H1 (cell line): Measurements from ENCODE around the gene GRHL3. TPM values are rescaled to one million over a fixed set of nuclear protein-coding genes. Genes with fewer than 3 reads are reported as not detected.

Experiments used
- CTCF ChIA-PET: fragments of 300-600 bp; sonication (Branson Sonifier 250); formaldehyde crosslinking; loops from one replicate; lab custom pipeline; 2021; ENCODE audit not compliant: partially characterized antibody; lab: Charles Lee
- POLR2A ChIA-PET: fragments of 300-600 bp; sonication (Branson Sonifier 250); formaldehyde crosslinking; loops from one replicate; lab custom pipeline; 2021; ENCODE audit warnings: inconsistent platforms; ENCODE audit not compliant: partially characterized antibody; lab: Charles Lee
- DNase-seq, 2 experiments: peaks; one replicate each; pipeline versions ENCODE4 v3.0.0 to v3.0.0-alpha.2; 2010 to 2022; ENCODE audit warnings: low spot score in 2 of 2, low read depth in 1 of 2, mixed read lengths in 1 of 2
- FAIRE-seq: peaks from 2 replicates; lab custom pipeline; 2011; peaks lifted over from hg19 to GRCh38; lab: Jason Lieb, UNC
- H2AFZ ChIP-seq: 2 replicates; pipeline ENCODE4 v1.8.1; 2012; ENCODE audit warnings: low read length, inconsistent platforms
- H2AK5ac ChIP-seq: 2 replicates; pipeline ENCODE4 v1.6.1; 2013; ENCODE audit warnings: low read depth, low read length
- H2BK120ac ChIP-seq: replicated peaks from 2 replicates; pipeline ENCODE3; 2013; ENCODE audit warnings: low read depth, low read length, inconsistent platforms
- H2BK12ac ChIP-seq: 2 replicates; pipeline ENCODE4 v1.6.1; 2013; ENCODE audit warnings: low read depth, low read length
- H2BK15ac ChIP-seq: 2 replicates; pipeline ENCODE4 v1.6.1; 2013; ENCODE audit warnings: low read length
- H2BK20ac ChIP-seq: 2 replicates; pipeline ENCODE4 v1.6.1; 2013; ENCODE audit warnings: low read length
- H2BK5ac ChIP-seq: 2 replicates; pipeline ENCODE4 v1.6.1; 2013; ENCODE audit warnings: low read depth, low read length
- H3K14ac ChIP-seq: 2 replicates; pipeline ENCODE4 v1.6.1; 2013; ENCODE audit warnings: inconsistent platforms; ENCODE audit not compliant: insufficient read length
- H3K18ac ChIP-seq: 2 replicates; pipeline ENCODE4 v1.6.1; 2013; ENCODE audit warnings: low read length; ENCODE audit errors: extremely low read depth
- H3K23ac ChIP-seq: 2 replicates; pipeline ENCODE4 v1.6.1; 2013; ENCODE audit warnings: inconsistent platforms; ENCODE audit not compliant: insufficient read length
- H3K23me2 ChIP-seq: 2 replicates; pipeline ENCODE4 v1.6.1; 2013; ENCODE audit warnings: low read depth, low read length
- H3K27ac ChIP-seq: 2 replicates; pipeline ENCODE4 v1.6.1; 2011; ENCODE audit warnings: low read depth, low read length, inconsistent platforms
- H3K27me3 ChIP-seq, 4 experiments: replicated peaks in 1 of 4; 1 replicate in 1 of 4; 2 replicates in 3 of 4; pipeline versions ENCODE4 v1.6.1 to v1.8.1; 2011 to 2013; ENCODE audit warnings: low read length in 3 of 4, mild to moderate bottlenecking in 3 of 4, inconsistent platforms in 2 of 4, mixed read lengths in 2 of 4, moderate library complexity in 1 of 4; ENCODE audit not compliant: control insufficient read depth in 3 of 4, insufficient read depth in 3 of 4; ENCODE audit errors: extremely low read depth in 1 of 4
- H3K36me3 ChIP-seq, 4 experiments: 2 replicates each; pipeline versions ENCODE4 v1.6.1 to v1.8.1; 2011 to 2013; ENCODE audit warnings: mild to moderate bottlenecking in 4 of 4, low read length in 3 of 4, moderate library complexity in 2 of 4, control low read depth in 1 of 4, inconsistent platforms in 1 of 4; ENCODE audit not compliant: insufficient read depth in 4 of 4, control insufficient read depth in 2 of 4
- H3K4ac ChIP-seq: replicated peaks from 2 replicates; pipeline ENCODE3; 2013; ENCODE audit warnings: low read length, low read depth, mixed read lengths, inconsistent platforms; ENCODE audit not compliant: insufficient read length
- H3K4me1 ChIP-seq, 4 experiments: replicated peaks in 1 of 4; 1 replicate in 1 of 4; 2 replicates in 3 of 4; pipeline versions ENCODE4 v1.6.1 to v1.8.1; 2011 to 2013; ENCODE audit warnings: low read length in 3 of 4, inconsistent platforms in 2 of 4, mixed read lengths in 1 of 4; ENCODE audit not compliant: insufficient read depth in 4 of 4, control insufficient read depth in 3 of 4
- H3K4me2 ChIP-seq, 2 experiments: 2 replicates each; pipeline versions ENCODE4 v1.6.1 to v1.8.1; 2011 to 2013; ENCODE audit warnings: low read depth in 2 of 2, low read length in 2 of 2, control low read depth in 1 of 2, inconsistent platforms in 1 of 2, mild to moderate bottlenecking in 1 of 2; ENCODE audit not compliant: insufficient read depth in 1 of 2
- H3K4me3 ChIP-seq, 4 experiments: fragments of 200-600, 300-600 bp in 1 of 4; sonication (generic), shearing (Covaris generic), sonication (Bioruptor Twin) in 1 of 4; 2 replicates each; pipeline versions ENCODE4 v1.5.1 to v1.8.1; 2011 to 2016; ENCODE audit warnings: low read length in 4 of 4, low read depth in 3 of 4, control low read depth in 2 of 4, inconsistent platforms in 2 of 4, mild to moderate bottlenecking in 2 of 4, mixed read lengths in 1 of 4, moderate library complexity in 1 of 4; ENCODE audit not compliant: insufficient read depth in 2 of 4; ENCODE audit errors: extremely low read depth in 1 of 4
- H3K56ac ChIP-seq: replicated peaks from 2 replicates; pipeline ENCODE3; 2013; ENCODE audit warnings: low read depth, mild to moderate bottlenecking, mixed read lengths, low read length, inconsistent platforms; ENCODE audit not compliant: insufficient read length
- H3K79me1 ChIP-seq: 2 replicates; pipeline ENCODE4 v1.6.1; 2013; ENCODE audit warnings: low read depth, low read length, control low read depth
- H3K79me2 ChIP-seq, 2 experiments: 2 replicates each; pipeline versions ENCODE4 v1.6.1 to v1.8.1; 2012 to 2013; ENCODE audit warnings: low read length in 2 of 2, mild to moderate bottlenecking in 2 of 2, inconsistent platforms in 1 of 2; ENCODE audit not compliant: insufficient read depth in 2 of 2, control insufficient read depth in 1 of 2
- H3K9ac ChIP-seq, 4 experiments: replicated peaks in 1 of 4; 1 replicate in 1 of 4; 2 replicates in 3 of 4; pipeline versions ENCODE4 v1.6.1 to v1.8.1; 2011 to 2013; ENCODE audit warnings: low read depth in 3 of 4, low read length in 3 of 4, control low read depth in 2 of 4, mild to moderate bottlenecking in 2 of 4, moderate library complexity in 2 of 4, inconsistent platforms in 1 of 4; ENCODE audit errors: extremely low read depth in 1 of 4
- H3K9me3 ChIP-seq, 2 experiments: 2 replicates each; pipeline versions ENCODE4 v1.6.1 to v1.8.1; 2012 to 2013; ENCODE audit warnings: mild to moderate bottlenecking in 2 of 2, moderate library complexity in 2 of 2, control low read depth in 1 of 2, inconsistent platforms in 1 of 2, low read depth in 1 of 2, low read length in 1 of 2, mixed read lengths in 1 of 2; ENCODE audit not compliant: insufficient read depth in 2 of 2
- H4K20me1 ChIP-seq, 2 experiments: replicated peaks in 1 of 2; 2 replicates each; pipeline versions ENCODE3 to v1.8.1; 2011 to 2013; ENCODE audit warnings: inconsistent platforms in 2 of 2, low read length in 2 of 2, mild to moderate bottlenecking in 1 of 2; ENCODE audit not compliant: insufficient read depth in 2 of 2, control insufficient read depth in 1 of 2
- H4K5ac ChIP-seq: 2 replicates; pipeline ENCODE4 v1.6.1; 2013; ENCODE audit warnings: low read length, low read depth, mixed read lengths, inconsistent platforms; ENCODE audit not compliant: insufficient read length
- H4K8ac ChIP-seq: 2 replicates; pipeline ENCODE4 v1.8.0; 2013; ENCODE audit warnings: mild to moderate bottlenecking, moderate library complexity, low read length, inconsistent platforms; ENCODE audit not compliant: insufficient read depth; ENCODE audit errors: extremely low read depth
- H4K91ac ChIP-seq: replicated peaks from 2 replicates; pipeline ENCODE3; 2013; ENCODE audit warnings: low read length, mixed read lengths, inconsistent platforms; ENCODE audit not compliant: insufficient read length
- BRCA1 ChIP-seq: IDR thresholded peaks from 2 replicates; pipeline ENCODE4 v1.6.1; 2012; ENCODE audit warnings: low read depth, low read length, improper control_type of control experiment
- CEBPB ChIP-seq: IDR thresholded peaks from 2 replicates; pipeline ENCODE4 v1.6.1; 2012; ENCODE audit warnings: low read depth, low read length
- CTBP2 ChIP-seq: IDR thresholded peaks from 2 replicates; pipeline ENCODE4 v1.7.0; 2011; ENCODE audit warnings: borderline replicate concordance, mild to moderate bottlenecking, moderate library complexity, mixed read lengths, low read length; ENCODE audit not compliant: insufficient read depth, insufficient read length
- FOSL1 ChIP-seq: IDR thresholded peaks from 2 replicates; pipeline ENCODE4 v1.6.1; 2011; ENCODE audit warnings: mild to moderate bottlenecking, low read depth, low read length, moderate library complexity; ENCODE audit not compliant: insufficient read depth
- MAFK ChIP-seq: IDR thresholded peaks from 2 replicates; pipeline ENCODE4 v1.6.1; 2012; ENCODE audit warnings: low read depth, mild to moderate bottlenecking, improper control_type of control experiment, low read length
- MAX ChIP-seq: IDR thresholded peaks from 2 replicates; pipeline ENCODE4 v1.6.1; 2012; ENCODE audit warnings: inconsistent platforms
- NANOG ChIP-seq: IDR thresholded peaks from 2 replicates; pipeline ENCODE4 v1.6.1; 2011; ENCODE audit warnings: low read length, low read depth, mild to moderate bottlenecking, inconsistent platforms; ENCODE audit not compliant: insufficient read depth, poor library complexity, severe bottlenecking
- POLR2A ChIP-seq, 2 experiments: IDR thresholded peaks; 1 replicate in 1 of 2; 2 replicates in 1 of 2; pipeline ENCODE4 v1.6.1; 2011; ENCODE audit warnings: low read depth in 2 of 2, low read length in 2 of 2, mild to moderate bottlenecking in 2 of 2; ENCODE audit errors: control extremely low read depth in 1 of 2
- RBBP5 ChIP-seq: IDR thresholded peaks from 2 replicates; pipeline ENCODE4 v1.7.1; 2012; ENCODE audit warnings: low read depth, mild to moderate bottlenecking, inconsistent platforms, low read length, moderate library complexity, borderline replicate concordance
- SIX5 ChIP-seq: IDR thresholded peaks from 2 replicates; pipeline ENCODE4 v1.6.1; 2011; ENCODE audit warnings: mild to moderate bottlenecking, low read depth, low read length
- SUZ12 ChIP-seq: fragments of 200-600 bp; sonication (generic); IDR thresholded peaks from 2 replicates; pipeline ENCODE4 v1.6.1; 2012; ENCODE audit warnings: mild to moderate bottlenecking, inconsistent platforms, low read length, moderate library complexity, mixed read lengths
- TEAD4 ChIP-seq: IDR thresholded peaks from 2 replicates; pipeline ENCODE4 v1.6.1; 2012; ENCODE audit warnings: low read depth, low read length, inconsistent platforms, mixed read lengths
- YY1 ChIP-seq: IDR thresholded peaks from 2 replicates; pipeline ENCODE4 v1.6.1; 2011; ENCODE audit warnings: low read depth, mild to moderate bottlenecking, low read length
- WGBS, 2 experiments: shearing (Covaris generic) in 1 of 2; methylation state at CpG; one replicate each; pipeline versions ENCODE4 v1.1.6 to v1.1.7; 2013 to 2015; ENCODE audit warnings: low lambda C conversion rate in 2 of 2, mixed read lengths in 2 of 2, inconsistent platforms in 1 of 2, low coverage in 1 of 2, missing lambda C conversion rate in 1 of 2; ENCODE audit not compliant: insufficient replicate concordance in 2 of 2, insufficient coverage in 1 of 2, insufficient read length in 1 of 2; ENCODE audit errors: extremely low coverage in 1 of 2, missing lambda C conversion rate in 1 of 2; 5-methylcytosine and 5-hydroxymethylcytosine counted together
- polyA plus RNA-seq, 7 experiments: library from polyadenylated mRNA; depleted of rRNA in 3 of 7; stranded (reverse) in 5 of 7; unstranded in 2 of 7; fragments of >200 nt in 5 of 7; fragments of 200-250 nt in 2 of 7; gene quantifications; 1 replicate in 5 of 7; 2 replicates in 1 of 7; 4 replicates in 1 of 7; pipeline versions ENCODE4 v1.2.1 to v1.2.3, GENCODE V29; 2011 to 2013; ENCODE audit warnings: missing spikeins in 2 of 7, mixed read lengths in 2 of 7
- total RNA-seq: library from RNA; stranded (reverse); fragmentation: NEBNext Ultra II Directional; extraction: Animal tissue kit (Norgen Biotek cat#: 25700); gene quantifications from 2 replicates; pipeline ENCODE4 v1.2.1, GENCODE V29; 2021
- TF ChIP-seq, protein P1 (sequence below): IDR thresholded peaks from 2 replicates; pipeline ENCODE4 v1.6.1; 2011; ENCODE audit warnings: low read length, improper control_type of control experiment

GRHL3 gene
- total and polyA plus RNA-seq, 2 of the 8 experiments (the other 6 are each of a cell fraction or from before 2014, with no cell fraction given) = 0.80 to 1.8 TPM

DNA sequence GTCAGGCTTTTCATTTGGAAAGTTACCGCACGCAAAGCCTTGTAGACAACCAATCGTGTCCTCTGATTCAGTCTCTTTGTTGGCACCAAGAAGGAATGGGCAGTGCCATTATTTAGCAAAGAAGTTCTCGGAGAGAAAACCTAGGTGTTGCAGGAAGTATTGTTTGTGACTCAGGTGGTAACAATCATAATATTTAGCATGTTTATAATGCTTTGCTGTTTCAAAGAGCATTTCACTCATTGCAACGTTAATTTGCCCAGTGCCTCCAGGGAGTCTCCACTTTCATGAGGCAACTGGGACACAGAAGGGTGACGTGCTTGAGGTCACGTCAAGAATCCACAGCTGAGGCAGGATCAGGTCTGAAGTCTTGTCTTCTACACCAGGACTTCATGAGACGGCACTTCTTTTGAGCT is 63.0 kb downstream of the GRHL3 start:
- Histone ChIP-seq H3K9me3 (no peaks in the 10 kb centered on the region), H3K56ac (no peak overlapping the region), H3K14ac (no peak overlapping the region), H3K27ac (no peak overlapping the region), H3K27me3 (no peaks in the 10 kb centered on the region), H2BK12ac (no peak overlapping the region), H4K5ac (no peak overlapping the region), H3K18ac (no peak overlapping the region), H4K20me1 (no peaks in the 10 kb centered on the region), H3K79me1 (no peaks in the 10 kb centered on the region), H4K91ac (no peak overlapping the region), H3K4ac (no peak overlapping the region), H3K9ac (no peak overlapping the region), H3K36me3 (peaks cover 0 to 5% (median 0%) of the 10 kb centered on the region in 4 experiments; a peak in 4 of 8 replicates), H2BK15ac (no peak overlapping the region), H2BK5ac (no peak overlapping the region), H3K79me2 (no peaks in the 10 kb centered on the region), H3K23me2 (no peaks in the 10 kb centered on the region), H3K23ac (no peak overlapping the region), H2BK20ac (no peak overlapping the region), H3K4me2 (no peak overlapping the region), H2AK5ac (no peak overlapping the region), H3K4me3 (no peak overlapping the region), H2AFZ (no peak overlapping the region), H2BK120ac (no peak overlapping the region), H3K4me1 (no peaks in the 10 kb centered on the region), H4K8ac (no peak overlapping the region)
- DNase-seq = peak in 1 of 2 experiments; percentile 19
- WGBS, 2 experiments = 82% methylated on average over 8 of the region's 8 CpGs; no CpG with 5 or more reads in 1 of the 2 experiments
- ChIA-PET CTCF (interaction anchor here (0.6 to 9.8 kb wide), 11 partner anchors 9 to 183 kb away, joined by 3 to 233 read pairs (median 6); no protein-coding TSS in a partner anchor), POLR2A (no interaction called here)
- FAIRE-seq = no peak
- TF ChIP-seq CTBP2 = no peak
- no peak for TF ChIP-seq FOSL1
- TF ChIP-seq RBBP5 = no peak
- no peak for TF ChIP-seq POLR2A (IDR thresholded peaks at IDR 0.05; ENCODE audit: control extremely low read depth in 1 of 2, low read depth in 2 of 2, low read length in 2 of 2)
- TF ChIP-seq SIX5 = no peak
- TF ChIP-seq YY1 = no peak
- TF ChIP-seq, protein P1, sequence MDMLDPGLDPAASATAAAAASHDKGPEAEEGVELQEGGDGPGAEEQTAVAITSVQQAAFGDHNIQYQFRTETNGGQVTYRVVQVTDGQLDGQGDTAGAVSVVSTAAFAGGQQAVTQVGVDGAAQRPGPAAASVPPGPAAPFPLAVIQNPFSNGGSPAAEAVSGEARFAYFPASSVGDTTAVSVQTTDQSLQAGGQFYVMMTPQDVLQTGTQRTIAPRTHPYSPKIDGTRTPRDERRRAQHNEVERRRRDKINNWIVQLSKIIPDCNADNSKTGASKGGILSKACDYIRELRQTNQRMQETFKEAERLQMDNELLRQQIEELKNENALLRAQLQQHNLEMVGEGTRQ = no peak
- TF ChIP-seq TEAD4 = no peak
- TF ChIP-seq NANOG = no peak
- TF ChIP-seq BRCA1 = no peak
- TF ChIP-seq MAFK = no peak
- TF ChIP-seq SUZ12 = no peak
- no peak for TF ChIP-seq MAX
- no peak for TF ChIP-seq CEBPB
